ENCODE data around the gene ROR2.

ROR2 gene

DNA sequence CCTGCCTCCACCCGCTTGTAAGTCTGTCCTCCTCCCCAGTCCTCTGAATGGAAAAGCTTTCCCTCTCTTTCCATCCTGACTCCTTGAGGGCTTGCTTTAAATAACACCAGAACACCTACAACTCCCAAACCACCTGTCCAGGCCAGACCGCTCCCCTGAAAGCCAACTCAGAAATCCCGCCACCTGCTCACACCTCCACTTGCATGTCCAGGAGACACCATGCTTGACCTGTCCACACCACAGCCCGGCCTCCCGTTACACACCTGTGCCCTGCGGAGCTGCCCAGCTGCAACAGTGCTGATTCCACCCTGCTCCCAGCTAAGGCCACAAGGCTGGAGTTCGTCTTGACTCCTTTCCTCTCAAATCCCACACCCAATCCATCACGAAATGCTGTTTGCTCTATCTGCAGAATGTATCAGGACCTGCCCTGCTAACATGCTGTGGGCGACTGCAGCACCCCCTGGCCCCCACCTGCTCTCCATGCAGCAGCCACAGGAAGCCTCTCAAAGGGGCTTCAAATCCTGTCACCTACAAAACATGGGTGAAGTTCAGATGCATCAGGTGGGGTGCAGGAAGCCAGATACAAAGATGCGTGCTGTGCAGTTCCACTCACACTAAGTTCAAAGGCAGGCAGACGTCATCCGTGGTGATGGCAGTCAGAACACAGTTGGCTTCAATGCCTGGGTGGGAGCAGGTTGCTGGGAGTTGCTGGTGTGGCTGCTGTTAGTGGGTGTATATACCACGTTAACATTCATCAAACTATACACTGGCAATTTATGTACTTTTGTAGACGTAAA is 166.0 kb downstream of the ROR2 start:
- in situ Hi-C loops (cut with HindIII; ENCODE audit: low sequenced_read_pairs), result no loop called here

- in situ Hi-C loops (cut with HindIII; ENCODE audit: low sequenced_read_pairs), result no loop called here
These were observed 166.6 kb downstream of the ROR2 start for GRCh38 chr9:91783411-91783810.

- in situ Hi-C loops (cut with HindIII; ENCODE audit: low sequenced_read_pairs), result no loop called here
These were observed 167.3 kb downstream of the ROR2 start for GRCh38 chr9:91782708-91783214.

DNA sequence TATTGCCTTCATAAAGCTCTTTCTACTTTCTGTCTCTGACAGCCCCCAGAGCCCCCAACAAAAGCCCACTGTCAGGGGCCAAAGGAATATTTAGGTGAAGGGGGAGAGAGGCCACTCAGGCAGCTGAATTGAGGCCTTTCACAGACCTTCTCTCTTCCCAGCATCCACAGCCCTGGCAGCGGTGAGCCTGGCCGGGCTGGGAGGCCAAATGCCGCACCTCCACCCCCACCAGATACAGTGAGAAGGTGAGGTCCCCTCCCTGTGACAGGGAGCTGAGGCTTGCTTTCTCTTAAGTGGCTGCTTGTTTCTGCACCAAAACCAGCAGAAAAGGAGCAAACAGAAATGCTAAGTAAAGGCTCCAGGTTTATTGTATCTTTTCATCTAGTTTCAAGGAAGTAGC is 168.1 kb downstream of the ROR2 start:
- in situ Hi-C loops (cut with HindIII; ENCODE audit: low sequenced_read_pairs), result no loop called here

GRCh38 chr9:91781116-91781515 is 168.9 kb downstream of the ROR2 start:
- in situ Hi-C loops (cut with HindIII; ENCODE audit: low sequenced_read_pairs), result no loop called here

DNA sequence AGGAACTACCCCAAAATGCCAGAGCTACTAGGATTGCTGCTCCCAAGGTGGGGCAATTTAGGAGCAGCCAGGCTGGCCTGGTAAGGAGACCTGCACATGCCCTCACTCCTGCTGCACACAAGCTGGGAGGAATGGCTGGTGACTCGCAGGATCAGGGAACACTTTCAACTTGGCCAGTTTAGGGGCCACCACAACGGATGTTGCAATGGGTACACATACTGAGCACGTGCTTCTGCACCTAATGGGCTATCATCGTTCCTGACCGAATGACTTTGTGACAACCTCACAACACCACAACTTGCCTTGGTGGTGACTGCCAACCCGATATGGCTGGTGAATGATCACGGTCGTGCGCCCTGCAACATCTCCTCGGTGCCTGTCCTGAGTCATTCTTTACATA is 172.0 kb downstream of the ROR2 start:
- in situ Hi-C loops (cut with HindIII; ENCODE audit: low sequenced_read_pairs), result loop anchor here (5.0 kb wide), 1 partner anchor 184 kb away; no protein-coding TSS in a partner anchor

GRCh38 chr9:91777292-91777830 is 172.7 kb downstream of the ROR2 start:
- in situ Hi-C loops (cut with HindIII; ENCODE audit: low sequenced_read_pairs), result loop anchor here (5.0 kb wide), 1 partner anchor 185 kb away; no protein-coding TSS in a partner anchor

DNA sequence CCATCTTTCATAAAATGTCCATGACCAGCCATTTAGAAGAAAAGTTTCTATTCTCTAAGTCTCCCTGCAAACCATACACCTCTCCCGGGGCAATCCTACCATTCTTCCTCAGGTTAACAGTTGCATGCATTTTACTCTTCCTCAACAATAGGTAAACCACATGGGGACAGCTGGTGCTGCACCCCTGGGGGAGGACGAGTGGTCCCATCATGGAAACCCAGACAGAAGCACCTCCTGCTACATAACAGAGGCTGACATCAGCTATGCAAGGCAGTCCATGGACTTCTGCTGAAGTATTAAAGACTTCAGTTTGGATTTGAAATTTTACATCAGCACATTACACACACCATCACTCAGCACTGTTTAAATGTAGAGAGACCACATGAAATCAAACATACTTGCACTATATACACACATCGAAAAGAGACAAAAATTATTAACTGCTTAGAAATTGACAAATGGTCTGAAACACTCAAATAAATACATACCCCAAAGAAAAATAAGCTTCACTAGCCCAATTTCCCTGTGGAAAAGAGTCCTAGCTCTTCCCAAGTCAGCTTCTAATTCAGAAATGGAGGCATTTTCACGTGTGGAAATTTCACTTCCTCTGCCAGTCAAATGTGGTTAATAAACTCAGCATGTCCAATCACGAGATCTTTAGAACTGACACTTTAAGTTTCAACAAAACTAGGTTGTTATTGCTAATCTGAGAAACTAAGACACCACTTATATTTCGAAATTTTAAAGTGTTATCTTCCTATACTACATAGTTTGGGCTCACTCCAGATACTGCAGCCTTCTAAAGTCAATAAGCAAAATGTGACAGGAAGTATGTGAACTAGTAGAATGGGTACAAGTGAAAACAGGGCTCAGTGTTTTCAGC is 173.4 kb downstream of the ROR2 start:
- in situ Hi-C loops (cut with HindIII; ENCODE audit: low sequenced_read_pairs), result loop anchor here (5.0 kb wide), 1 partner anchor 186 kb away; no protein-coding TSS in a partner anchor

GRCh38 chr9:91775708-91776028 is 174.4 kb downstream of the ROR2 start:
- in situ Hi-C loops (cut with HindIII; ENCODE audit: low sequenced_read_pairs), result loop anchor here (5.0 kb wide), 1 partner anchor 187 kb away; no protein-coding TSS in a partner anchor

DNA sequence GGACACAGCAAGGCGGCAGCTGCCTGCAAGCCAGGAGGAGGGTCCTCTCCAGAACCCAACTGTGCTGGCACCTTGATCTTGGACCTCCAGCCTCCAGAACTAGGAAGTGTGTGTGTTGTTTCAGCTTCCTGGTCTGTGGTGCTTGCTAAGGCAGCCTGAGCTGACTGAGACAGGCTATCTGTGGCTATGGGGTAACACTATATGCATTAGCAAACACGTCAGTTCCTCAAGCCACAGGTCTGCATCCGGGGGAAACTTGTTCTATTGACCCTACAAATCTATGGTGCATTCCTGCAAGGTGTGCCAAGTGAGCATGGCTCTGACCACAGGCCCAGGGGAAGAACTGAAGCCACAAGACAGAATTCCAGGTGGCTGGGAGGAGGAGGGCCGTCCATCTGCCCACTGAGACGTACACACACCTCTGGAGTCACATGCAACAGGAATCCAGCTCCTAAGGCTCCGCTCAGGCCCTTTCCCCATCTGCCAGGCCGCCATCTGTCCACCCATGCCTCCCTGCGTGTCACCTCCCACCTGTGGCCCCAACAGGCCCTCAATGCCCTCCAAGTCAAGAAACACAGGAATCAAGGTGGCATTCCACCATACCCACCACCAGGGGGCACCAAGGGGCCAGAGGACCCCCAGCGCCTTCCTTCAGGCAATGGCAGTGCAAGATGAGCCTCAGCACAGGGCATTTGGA is 174.9 kb downstream of the ROR2 start:
- in situ Hi-C loops (cut with HindIII; ENCODE audit: low sequenced_read_pairs), result loop anchor here (5.0 kb wide), 1 partner anchor 187 kb away; no protein-coding TSS in a partner anchor

GRCh38 chr9:91773156-91773555 is 176.9 kb downstream of the ROR2 start:
- in situ Hi-C loops (cut with HindIII; ENCODE audit: low sequenced_read_pairs), result no loop called here

GRCh38 chr9:91771864-91772263 is 178.2 kb downstream of the ROR2 start:
- in situ Hi-C loops (cut with HindIII; ENCODE audit: low sequenced_read_pairs), result no loop called here

- in situ Hi-C loops (cut with HindIII; ENCODE audit: low sequenced_read_pairs), result no loop called here
These were observed 179.0 kb downstream of the ROR2 start for GRCh38 chr9:91771027-91771426.

- in situ Hi-C loops (cut with HindIII; ENCODE audit: low sequenced_read_pairs), result no loop called here
These were observed 179.8 kb downstream of the ROR2 start for GRCh38 chr9:91770229-91770628.

DNA sequence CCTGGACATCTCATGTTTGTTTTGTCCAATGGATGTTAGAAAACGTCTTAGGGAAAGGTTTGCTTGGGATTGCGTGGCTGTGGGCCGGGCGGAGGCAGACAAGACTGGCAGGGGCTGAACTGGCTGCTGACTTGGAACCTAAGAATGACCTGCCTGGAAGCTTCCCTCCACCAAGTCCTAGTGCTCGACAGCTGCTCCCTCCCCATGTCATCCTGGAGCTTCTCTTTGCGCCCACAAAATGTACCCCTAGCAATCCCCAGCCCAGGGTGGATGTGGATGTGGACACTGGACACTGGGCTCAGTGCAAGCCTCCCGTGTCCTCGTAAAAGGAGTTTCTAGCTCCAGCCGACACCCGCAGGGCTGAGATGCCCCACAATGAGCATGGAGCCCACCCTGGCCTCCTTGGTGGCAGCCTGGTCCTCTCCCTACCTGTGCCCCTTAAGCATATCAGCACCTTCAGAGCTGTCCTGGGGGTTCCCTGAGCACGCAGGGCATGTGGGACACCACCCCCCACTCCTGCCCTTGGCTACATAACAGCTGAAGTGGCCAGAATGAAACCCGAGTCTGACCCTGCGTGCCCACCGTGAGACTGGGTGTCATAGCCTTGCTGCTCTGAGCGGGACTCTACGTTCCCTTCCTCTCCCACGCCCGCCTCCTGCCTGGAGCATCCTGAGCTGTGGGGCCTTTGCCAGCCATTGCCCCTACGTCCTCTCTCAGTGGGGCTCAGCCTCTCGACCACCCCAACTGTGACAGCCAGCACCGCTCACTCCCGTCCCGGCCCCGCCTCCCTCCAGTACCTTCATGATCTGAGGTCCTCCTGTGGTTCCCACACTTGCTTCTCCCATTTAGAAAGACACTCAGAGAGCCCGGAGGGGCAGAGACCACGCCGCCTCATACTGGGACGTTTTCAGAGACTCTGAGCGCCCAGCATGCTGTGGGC is 180.8 kb downstream of the ROR2 start:
- in situ Hi-C loops (cut with HindIII; ENCODE audit: low sequenced_read_pairs), result no loop called here

- in situ Hi-C loops (cut with HindIII; ENCODE audit: low sequenced_read_pairs), result no loop called here
These were observed 181.5 kb downstream of the ROR2 start for GRCh38 chr9:91768507-91768906.

DNA sequence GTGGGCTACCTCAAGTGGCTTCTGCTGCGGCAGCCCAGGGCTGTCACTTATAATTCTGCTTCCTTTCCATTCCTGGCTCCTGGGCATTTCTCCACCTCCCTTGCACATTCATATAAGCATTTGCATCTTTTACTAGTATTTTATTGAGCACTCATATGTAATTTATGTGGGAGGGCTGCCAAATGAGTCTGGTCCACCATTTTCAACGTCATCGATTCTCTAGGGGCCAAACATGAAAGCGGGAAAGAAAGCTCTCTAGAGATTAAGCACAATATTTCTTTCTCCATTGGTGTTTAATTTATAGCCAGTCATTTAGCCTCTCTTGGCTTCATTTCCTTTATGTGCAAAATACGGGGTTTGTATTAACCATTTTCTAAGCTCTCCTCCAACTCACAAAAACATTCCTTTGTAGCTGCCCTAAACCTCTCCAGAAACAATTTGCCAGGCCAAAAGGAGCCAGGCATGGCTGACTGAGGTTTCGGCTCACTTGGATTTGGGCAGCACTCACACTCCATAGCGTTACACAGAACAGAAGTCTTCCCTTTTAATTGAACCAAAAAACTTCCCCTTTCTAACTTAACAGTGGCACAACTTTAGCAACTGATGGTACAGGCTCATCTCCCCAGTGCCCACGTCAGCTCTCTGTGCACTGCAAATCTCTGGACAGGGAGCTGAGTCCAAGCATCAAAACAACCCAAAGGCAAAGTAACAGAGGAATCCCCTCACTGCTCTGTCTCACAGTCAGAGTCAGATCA is 183.5 kb downstream of the ROR2 start:
- in situ Hi-C loops (cut with HindIII; ENCODE audit: low sequenced_read_pairs), result no loop called here

DNA sequence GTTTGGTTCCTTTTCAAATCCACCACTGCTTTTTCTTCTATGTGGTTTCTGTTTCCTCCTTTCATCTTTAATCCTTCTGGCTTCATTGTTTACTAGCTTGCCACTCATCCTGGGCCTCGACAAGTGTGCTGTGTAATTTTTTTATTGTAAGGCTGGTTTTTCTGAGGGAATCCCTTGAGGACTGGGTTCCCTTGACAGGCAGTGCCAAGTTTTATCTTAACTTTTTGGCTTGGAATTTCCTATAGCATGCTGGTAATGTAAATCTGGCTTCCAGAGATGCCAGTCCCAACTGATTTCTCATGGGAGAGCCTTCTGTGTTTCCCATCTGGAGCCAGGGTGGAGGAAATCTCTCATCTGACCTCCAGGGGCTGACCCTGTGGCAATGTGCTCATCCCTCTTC is 184.7 kb downstream of the ROR2 start:
- in situ Hi-C loops (cut with HindIII; ENCODE audit: low sequenced_read_pairs), result no loop called here

DNA sequence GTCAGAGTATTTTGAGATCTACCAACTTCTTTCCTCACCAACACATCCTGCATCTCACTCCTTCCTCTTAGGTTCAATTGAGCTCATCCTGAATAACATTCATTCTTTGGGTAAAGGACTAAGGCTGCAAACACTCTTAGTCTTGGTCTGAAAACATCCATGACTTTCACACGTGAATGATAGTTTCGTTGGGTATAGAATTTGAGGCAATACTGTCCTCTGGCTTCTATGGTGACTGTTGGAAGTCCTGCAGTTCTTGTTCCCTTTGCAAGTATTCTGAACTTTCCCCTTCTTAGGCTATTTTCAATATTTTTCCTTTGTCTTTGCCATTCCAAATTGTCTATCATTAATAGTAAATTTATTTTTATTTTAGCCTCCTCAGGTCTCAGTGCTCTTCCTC is 185.4 kb downstream of the ROR2 start:
- in situ Hi-C loops (cut with HindIII; ENCODE audit: low sequenced_read_pairs), result no loop called here

Data from endothelial cell of hepatic sinusoid (primary cell).